Occipital lobe (tissue), 2 donors: ENCODE data around the gene EFNA2. TPM values are rescaled to one million over a fixed set of nuclear protein-coding genes. Genes with fewer than 3 reads are reported as not detected.

Experiments
- DNase-seq: peaks from one replicate; lab custom pipeline; 2025; lab: John Stamatoyannopoulos, UW
- total RNA-seq: library from RNA; depleted of rRNA; stranded (reverse); fragments of >200 nt; gene quantifications from one replicate; pipeline ENCODE4 v1.2.3, GENCODE V29; 2014

The EFNA2 gene
- total RNA-seq, 1 donor from 2014 or later = 8.1 TPM

GRCh38 chr19:1259876-1260748 is 25.6 kb upstream of the EFNA2 start:
- DNase-seq = no peak

GRCh38 chr19:1260749-1261537 is 24.7 kb upstream of the EFNA2 start:
- DNase-seq = peak; percentile 88

GRCh38 chr19:1261538-1261797 is 24.2 kb upstream of the EFNA2 start:
- no peak for DNase-seq

GRCh38 chr19:1261798-1262622 is 23.7 kb upstream of the EFNA2 start:
- DNase-seq = no peak

- no peak for DNase-seq
Observed at GRCh38 chr19:1262623-1263123, 23.0 kb upstream of the EFNA2 start.

GRCh38 chr19:1263188-1263587 is 22.5 kb upstream of the EFNA2 start:
- DNase-seq = no peak

GRCh38 chr19:1264801-1265614 is 20.7 kb upstream of the EFNA2 start:
- DNase-seq = no peak

GRCh38 chr19:1265615-1266128 is 20.0 kb upstream of the EFNA2 start:
- DNase-seq = no peak

- peak; percentile 64 for DNase-seq
Observed at GRCh38 chr19:1266129-1266915, 19.4 kb upstream of the EFNA2 start.

- peak; percentile 45 for DNase-seq
Observed at GRCh38 chr19:1266916-1267476, 18.7 kb upstream of the EFNA2 start.

GRCh38 chr19:1267477-1268225 is 18.0 kb upstream of the EFNA2 start:
- DNase-seq = no peak

GRCh38 chr19:1268226-1269064 is 17.2 kb upstream of the EFNA2 start:
- DNase-seq = no peak

GRCh38 chr19:1269065-1269477 is 16.6 kb upstream of the EFNA2 start, which contains the start of gene CIRBP:
Gene CIRBP, plus strand, starts transcription at chr19:1269332. Its CDS starts 1,602 bp downstream, at chr19:1270934.
- peak; percentile 99 for DNase-seq

GRCh38 chr19:1269478-1270212 is 16.0 kb upstream of the EFNA2 start:
- DNase-seq = peak; percentile 81

GRCh38 chr19:1270213-1270853 is 15.3 kb upstream of the EFNA2 start:
- no peak for DNase-seq

- no peak for DNase-seq
Observed at GRCh38 chr19:1270854-1271527, 14.7 kb upstream of the EFNA2 start.
